K562 (cell line): ENCODE measurements around the gene NPAS2. TPM values are rescaled to one million over a fixed set of nuclear protein-coding genes. Genes with fewer than 3 reads are reported as not detected.

Source experiments
- ATAC-seq: fragments of 200-7000 bp; cut with Tn5 transposase; 3 replicates; pipeline ENCODE4 v1.9.1; 2020; ENCODE audit warnings: moderate library complexity
- BruUV-seq: library from RNA; stranded (reverse); fragments of 400-500 nt; replicated peaks from 2 replicates; lab custom pipeline; 2021; lab: Mats Ljungman, UMichigan
- CTCF ChIA-PET: fragments of 300-600 bp; formaldehyde crosslinking; extraction: SDS; loops from one replicate; lab custom pipeline; 2021; ENCODE audit warnings: low intra/inter-chr PET ratio; lab: Yijun Ruan, JAX
- POLR2A ChIA-PET: fragments of 300-600, 350-650 bp; sonication (Branson Sonifier 250); formaldehyde crosslinking; extraction: SDS; loops from one replicate; lab custom pipeline; 2021; ENCODE audit warnings: antibody characterized with exemption, inconsistent platforms; lab: Yijun Ruan, JAX
- DNase-seq, 4 experiments: peaks; one replicate each; pipeline versions ENCODE4 v3.0.0 to v3.0.0-alpha.2; 2011 to 2018; ENCODE audit warnings: low spot score in 3 of 4, mixed read lengths in 3 of 4; ENCODE audit errors: extremely low read depth in 1 of 4
- FAIRE-seq: peaks from 2 replicates; lab custom pipeline; 2011; peaks lifted over from hg19 to GRCh38; lab: Jason Lieb, UNC
- H2AFZ ChIP-seq: 2 replicates; pipeline ENCODE4 v1.6.0; 2011; ENCODE audit warnings: low read depth, low read length, control low read depth, inconsistent platforms
- H3K27ac ChIP-seq: fragments of 200-600 bp; 3 replicates; pipeline ENCODE4 v1.8.0; 2011; ENCODE audit warnings: low read depth, mild to moderate bottlenecking, control low read depth, inconsistent platforms, low read length, moderate library complexity, mixed read lengths; ENCODE audit errors: extremely low read depth
- H3K27me3 ChIP-seq, 2 experiments: fragments of 300-600 bp in 1 of 2; 2 replicates in 1 of 2; 3 replicates in 1 of 2; pipeline versions ENCODE4 v1.6.0 to v1.8.0; 2011; ENCODE audit warnings: inconsistent platforms in 2 of 2, low read length in 2 of 2, mild to moderate bottlenecking in 1 of 2, mixed read lengths in 1 of 2, moderate library complexity in 1 of 2; ENCODE audit not compliant: control insufficient read depth in 2 of 2, insufficient read depth in 2 of 2
- H3K36me3 ChIP-seq: fragments of 300-600 bp; 3 replicates; pipeline ENCODE4 v1.8.0; 2011; ENCODE audit warnings: mild to moderate bottlenecking, low read length, inconsistent platforms; ENCODE audit not compliant: control insufficient read depth, insufficient read depth
- H3K4me1 ChIP-seq, 2 experiments: fragments of 200-600 bp in 1 of 2; replicated peaks in 1 of 2; 2 replicates in 1 of 2; 3 replicates in 1 of 2; pipeline versions ENCODE4 v1.5.1 to v1.8.0; 2011; ENCODE audit warnings: inconsistent platforms in 2 of 2, low read length in 2 of 2, mild to moderate bottlenecking in 1 of 2, mixed read lengths in 1 of 2, moderate library complexity in 1 of 2; ENCODE audit not compliant: control insufficient read depth in 2 of 2, insufficient read depth in 2 of 2
- H3K4me2 ChIP-seq: 2 replicates; pipeline ENCODE4 v1.6.1; 2011; ENCODE audit warnings: low read length, control low read depth, inconsistent platforms, mixed read lengths; ENCODE audit not compliant: insufficient read depth
- H3K4me3 ChIP-seq: fragments of 200-600 bp; sonication (generic), shearing (Covaris generic); 2 replicates; pipeline ENCODE4 v1.5.1; 2016; ENCODE audit warnings: control low read depth, inconsistent platforms
- H3K79me2 ChIP-seq: fragments of 200-600 bp; 3 replicates; pipeline ENCODE4 v1.8.0; 2011; ENCODE audit warnings: low read length, inconsistent platforms; ENCODE audit not compliant: control insufficient read depth, insufficient read depth
- H3K9ac ChIP-seq, 2 experiments: 2 replicates each; pipeline versions ENCODE4 v1.6.0 to v1.6.1; 2011; ENCODE audit warnings: low read depth in 2 of 2, low read length in 2 of 2, control low read depth in 1 of 2, inconsistent platforms in 1 of 2, mild to moderate bottlenecking in 1 of 2, mixed read lengths in 1 of 2; ENCODE audit not compliant: insufficient read depth in 1 of 2
- H3K9me1 ChIP-seq: one replicate; pipeline ENCODE4 v1.6.0; 2011; ENCODE audit warnings: inconsistent platforms, mild to moderate bottlenecking, low read length, moderate library complexity; ENCODE audit not compliant: control insufficient read depth, insufficient read depth
- H3K9me3 ChIP-seq: replicated peaks from 2 replicates; pipeline ENCODE4 v1.5.1; 2011; ENCODE audit warnings: low read depth, low read length, inconsistent platforms; ENCODE audit not compliant: control insufficient read depth, insufficient read depth
- H4K20me1 ChIP-seq: replicated peaks from 2 replicates; pipeline ENCODE4 v1.6.1; 2011; ENCODE audit warnings: low read length, inconsistent platforms, mixed read lengths; ENCODE audit not compliant: control insufficient read depth, insufficient read depth
- EHMT2 ChIP-seq: fragments of 450-650 bp; IDR thresholded peaks from 2 replicates; pipeline ENCODE4 v1.6.1; 2018; ENCODE audit warnings: antibody characterized with exemption
- HMG20B ChIP-seq: fragments of 250-450 bp; sonication (Bioruptor Pico); IDR thresholded peaks from 2 replicates; pipeline ENCODE4 v1.5.0; 2021; ENCODE audit warnings: mild to moderate bottlenecking
- LCOR ChIP-seq: sonication (generic); formaldehyde crosslinking; IDR thresholded peaks from 2 replicates; pipeline ENCODE4 v1.8.0; 2022; ENCODE audit warnings: mild to moderate bottlenecking, missing genetic modification reagents
- RAD21 ChIP-seq, 2 experiments: fragments of 250-450 bp in 1 of 2; fragments of 450-650 bp in 1 of 2; sonication (Bioruptor Pico) in 1 of 2; formaldehyde crosslinking in 1 of 2; IDR thresholded peaks in 1 of 2; conservative IDR thresholded peaks in 1 of 2; 2 replicates each; pipeline versions ENCODE4 v1.4.0 to v1.8.0; 2020 to 2022; ENCODE audit warnings: mild to moderate bottlenecking in 2 of 2, moderate library complexity in 1 of 2
- RBM15 ChIP-seq: fragments of 200-400 bp; formaldehyde crosslinking; IDR thresholded peaks from 2 replicates; pipeline ENCODE4 v1.6.1; 2018; ENCODE audit warnings: mild to moderate bottlenecking, low read length, moderate library complexity; ENCODE audit not compliant: insufficient read depth
- SFPQ ChIP-seq: fragments of 200-400 bp; formaldehyde crosslinking; IDR thresholded peaks from 2 replicates; pipeline ENCODE4 v1.6.1; 2017; ENCODE audit warnings: mild to moderate bottlenecking, low read depth, low read length, moderate library complexity
- SIN3B ChIP-seq: fragments of 450-650 bp; IDR thresholded peaks from 2 replicates; pipeline ENCODE4 v1.6.1; 2017; ENCODE audit warnings: low read depth, mild to moderate bottlenecking, moderate library complexity
- STAT5B ChIP-seq: fragments of 250-450 bp; sonication (Bioruptor Pico); IDR thresholded peaks from 2 replicates; pipeline ENCODE4 v1.8.0; 2021; ENCODE audit warnings: mild to moderate bottlenecking, inconsistent platforms
- TFAP4 ChIP-seq: sonication (generic); formaldehyde crosslinking; IDR thresholded peaks from 2 replicates; pipeline ENCODE4 v1.8.0; 2022; ENCODE audit warnings: missing genetic modification reagents, mild to moderate bottlenecking, moderate library complexity, borderline replicate concordance
- ZNF609 ChIP-seq: sonication (generic); formaldehyde crosslinking; IDR thresholded peaks from 2 replicates; pipeline ENCODE4 v1.8.1; 2023; ENCODE audit warnings: missing genetic modification reagents, mild to moderate bottlenecking, borderline replicate concordance
- ZNF644 ChIP-seq: fragments of 200-800 bp; sonication (Bioruptor generic); IDR thresholded peaks from 2 replicates; pipeline ENCODE4 v1.6.1; 2016; ENCODE audit warnings: low read depth, missing genetic modification characterization, missing compliant biosample characterization
- WGBS: fragments of 100-300 bp; shearing (Covaris generic); methylation state at CpG from one replicate; pipeline ENCODE4 v1.1.6; 2016; ENCODE audit warnings: low coverage, mixed read lengths; ENCODE audit not compliant: insufficient coverage; ENCODE audit errors: missing lambda C conversion rate; 5-methylcytosine and 5-hydroxymethylcytosine counted together
- in situ Hi-C: fragments of 300-500 bp; cut with MboI; formaldehyde crosslinking; loops from 4 replicates; pipeline ENCODE4 v1.15.0; 2018; ENCODE audit warnings: inconsistent platforms, mixed read lengths
- intact Hi-C: fragments of 100-400 bp; cut with micrococcal nuclease; formaldehyde crosslinking; loops from 2 replicates; pipeline ENCODE4 v1.14.2; 2022
- polyA plus RNA-seq, 8 experiments: library from polyadenylated mRNA; depleted of rRNA in 4 of 8; stranded (reverse) in 5 of 8; unstranded in 3 of 8; fragments of >200 nt; fragmentation: Nextera tagmentation in 2 of 8; fragmentation: Illumina TruSeq in 1 of 8; extraction: Ambion mirVana in 2 of 8; extraction: Trizol in 1 of 8; gene quantifications; 2 replicates each; pipeline versions ENCODE4 v1.2.1 to v1.2.3, GENCODE V29; 2011 to 2014; ENCODE audit warnings: inconsistent platforms in 1 of 8, missing spikeins in 1 of 8
- total RNA-seq, 7 experiments: library from RNA; depleted of rRNA in 6 of 7; stranded (reverse); fragments of >200 nt in 6 of 7; fragmentation: Illumina TruSeq in 2 of 7; extraction: Trizol in 2 of 7; gene quantifications; 2 replicates each; pipeline versions ENCODE4 v1.2.1 to v1.2.3, GENCODE V29; 2011 to 2021; ENCODE audit warnings: low replicate concordance in 1 of 7

The NPAS2 gene
- total and polyA plus RNA-seq, 9 of the 15 experiments (the other 6 are each of a cell fraction or from before 2014, with no cell fraction given) = 0.06 to 0.29 (median 0.07) TPM; not detected in 5

GRCh38 chr2:100793982-100794381 is 26.0 kb upstream of the NPAS2 start (continued):
- TF ChIP-seq TFAP4 (CRISPR knock-in tag) (0 out of 2 replicates have a peak, but pooled peaks have one; percentile 16), EHMT2 (peak; percentile 28; the same call in 1 of the 2 replicates)

GRCh38 chr2:100796499-100797100 is 23.3 kb upstream of the NPAS2 start:
- in situ Hi-C loops = no loop called here
- H3K4me1 ChIP-seq = no peaks in the 10 kb centered on the region; a peak in 1 of 5 replicates
- H3K9me3 ChIP-seq = no peaks in the 10 kb centered on the region
- FAIRE-seq (no peak), ATAC-seq (no peak), DNase-seq (no peak)
- peaks cover 18 to 71% of the 10 kb centered on the region in 2 experiments; a peak in 4 of 5 replicates for H3K27me3 ChIP-seq
- no TSS peak for BruUV-seq
- no peak overlapping the region for H3K27ac ChIP-seq
- H3K36me3 ChIP-seq = no peaks in the 10 kb centered on the region
- POLR2A ChIA-PET = no interaction called here
- WGBS = 5% methylated on average over 4 of the region's 5 CpGs
- H4K20me1 ChIP-seq = no peaks in the 10 kb centered on the region
- H3K4me3 ChIP-seq = no peak overlapping the region
- H2AFZ ChIP-seq = no peak overlapping the region
- no peaks in the 10 kb centered on the region for H3K79me2 ChIP-seq
- H3K9ac ChIP-seq = no peak overlapping the region
- CTCF ChIA-PET = no interaction called here
- H3K9me1 ChIP-seq = no peaks in the 10 kb centered on the region
- H3K4me2 ChIP-seq = no peak overlapping the region
- intact Hi-C loops = no loop called here
- TF ChIP-seq HMG20B (CRISPR knock-in tag) (no peak), RBM15 (no peak), SFPQ (no peak), STAT5B (no peak), ZNF644 (no peak), ZNF609 (CRISPR knock-in tag) (no peak), SIN3B (no peak), LCOR (CRISPR knock-in tag) (no peak), RAD21 (CRISPR knock-in tag; conservative IDR thresholded peaks at IDR 0.05 in 1 of 2, IDR thresholded peaks at IDR 0.05 in 1 of 2) (no peak)
